OCI-LY3 (cell line): ENCODE measurements around the gene C1orf141.

Experiments used
- EZH2phosphoT487 ChIP-seq: fragments of 200-600 bp; shearing (Covaris generic); IDR thresholded peaks from 2 replicates; pipeline ENCODE4 v1.6.1; 2018; ENCODE audit warnings: antibody characterized with exemption, mixed run types, low read depth
- TF ChIP-seq, protein P1 (sequence below): fragments of 200-600, 300-600 bp; sonication (generic); IDR thresholded peaks from 2 replicates; pipeline ENCODE4 v1.5.1; 2014; ENCODE audit warnings: antibody characterized with exemption, low read length, low read depth

DNA sequence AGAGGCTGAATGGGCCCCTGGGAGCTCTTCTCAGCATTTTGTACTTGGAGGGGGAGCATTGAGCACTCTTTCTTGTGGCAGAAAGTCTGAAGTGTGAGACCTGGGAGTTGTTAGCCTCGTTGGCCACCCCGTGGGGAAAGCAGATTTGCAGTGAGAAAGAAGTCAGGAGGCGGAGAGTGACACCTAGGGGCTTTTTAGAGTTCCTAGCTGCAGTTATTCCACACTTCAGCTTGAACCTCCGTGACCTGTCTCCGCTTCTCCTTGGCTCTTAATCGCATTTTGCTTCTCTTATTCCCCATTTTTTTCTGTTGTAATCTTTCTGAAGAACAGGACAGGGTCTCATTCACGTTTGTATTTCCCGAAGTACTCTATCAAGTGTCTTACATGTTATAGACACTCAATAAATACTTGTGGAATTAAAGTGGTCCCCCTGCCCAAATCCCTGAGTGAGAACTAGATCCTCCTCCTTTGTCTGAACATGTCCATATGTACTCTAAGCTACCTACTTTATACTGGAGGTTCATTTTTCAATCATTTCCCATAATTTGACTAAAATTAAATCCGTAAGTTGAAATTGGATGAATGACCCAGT lies 14.5 kb upstream of the C1orf141 start:
- TF ChIP-seq, protein P1, sequence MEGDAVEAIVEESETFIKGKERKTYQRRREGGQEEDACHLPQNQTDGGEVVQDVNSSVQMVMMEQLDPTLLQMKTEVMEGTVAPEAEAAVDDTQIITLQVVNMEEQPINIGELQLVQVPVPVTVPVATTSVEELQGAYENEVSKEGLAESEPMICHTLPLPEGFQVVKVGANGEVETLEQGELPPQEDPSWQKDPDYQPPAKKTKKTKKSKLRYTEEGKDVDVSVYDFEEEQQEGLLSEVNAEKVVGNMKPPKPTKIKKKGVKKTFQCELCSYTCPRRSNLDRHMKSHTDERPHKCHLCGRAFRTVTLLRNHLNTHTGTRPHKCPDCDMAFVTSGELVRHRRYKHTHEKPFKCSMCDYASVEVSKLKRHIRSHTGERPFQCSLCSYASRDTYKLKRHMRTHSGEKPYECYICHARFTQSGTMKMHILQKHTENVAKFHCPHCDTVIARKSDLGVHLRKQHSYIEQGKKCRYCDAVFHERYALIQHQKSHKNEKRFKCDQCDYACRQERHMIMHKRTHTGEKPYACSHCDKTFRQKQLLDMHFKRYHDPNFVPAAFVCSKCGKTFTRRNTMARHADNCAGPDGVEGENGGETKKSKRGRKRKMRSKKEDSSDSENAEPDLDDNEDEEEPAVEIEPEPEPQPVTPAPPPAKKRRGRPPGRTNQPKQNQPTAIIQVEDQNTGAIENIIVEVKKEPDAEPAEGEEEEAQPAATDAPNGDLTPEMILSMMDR = peak; percentile 80
- TF ChIP-seq EZH2phosphoT487 = no peak
